ENCODE data around the gene UBASH3B.
A peak's percentile ranks its signal among the peaks of the same experiment; 100 is the strongest.
"Not testable (repeated sequence)": the region's sequence is repeated elsewhere in the genome, so short reads cannot be mapped to it uniquely, and the experiment has no call there.

Gene UBASH3B

DNA sequence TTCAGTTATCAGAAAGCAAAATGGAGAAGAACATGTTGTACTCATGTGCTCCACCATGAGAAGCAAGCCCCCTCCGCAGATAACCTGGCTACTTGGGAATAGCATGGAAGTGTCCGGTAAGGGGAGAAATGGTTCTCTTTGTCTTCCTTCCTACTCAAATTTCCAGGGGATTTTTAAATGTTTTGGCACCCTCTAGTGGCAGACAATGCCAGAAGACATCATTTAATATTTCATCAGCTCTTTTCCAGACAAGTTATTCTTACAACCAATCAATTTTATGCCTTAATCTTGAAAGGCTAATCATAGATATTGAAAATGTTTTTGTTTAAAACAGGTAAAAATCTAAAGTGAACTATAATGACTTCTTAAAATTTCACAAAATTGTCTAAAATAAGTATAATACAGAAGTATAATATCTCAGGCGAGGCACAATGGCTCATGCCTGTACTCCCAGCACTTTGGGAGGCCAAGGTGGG is 198.5 kb downstream of the UBASH3B start:
- peak; percentile 59 for DNase-seq

GRCh38 chr11:122861631-122862030 is 206.1 kb downstream of the UBASH3B start:
- DNase-seq = no peak
- no peaks in the 10 kb centered on the region for H3K9me2 ChIP-seq (replicated peaks; ENCODE audit: insufficient read depth, low read length)
- H3K27me3 ChIP-seq (replicated peaks; ENCODE audit: insufficient read depth, low read length) = no peaks in the 10 kb centered on the region
- no peak overlapping the region for H2AFZ ChIP-seq (ENCODE audit: low read length)
- H3K36me3 ChIP-seq (replicated peaks; ENCODE audit: insufficient read depth, low read length) = no peaks in the 10 kb centered on the region
- H3K9ac ChIP-seq (ENCODE audit: low read length) = no peak overlapping the region
- no peak overlapping the region for H3K27ac ChIP-seq (ENCODE audit: low read length)
- no peaks in the 10 kb centered on the region for H3K9me3 ChIP-seq (replicated peaks; ENCODE audit: insufficient read depth, low read length)
- no peak for TF ChIP-seq EZH2 (optimal IDR thresholded peaks at IDR 0.05; ENCODE audit: low read depth, low read length)
- TF ChIP-seq, protein P1, sequence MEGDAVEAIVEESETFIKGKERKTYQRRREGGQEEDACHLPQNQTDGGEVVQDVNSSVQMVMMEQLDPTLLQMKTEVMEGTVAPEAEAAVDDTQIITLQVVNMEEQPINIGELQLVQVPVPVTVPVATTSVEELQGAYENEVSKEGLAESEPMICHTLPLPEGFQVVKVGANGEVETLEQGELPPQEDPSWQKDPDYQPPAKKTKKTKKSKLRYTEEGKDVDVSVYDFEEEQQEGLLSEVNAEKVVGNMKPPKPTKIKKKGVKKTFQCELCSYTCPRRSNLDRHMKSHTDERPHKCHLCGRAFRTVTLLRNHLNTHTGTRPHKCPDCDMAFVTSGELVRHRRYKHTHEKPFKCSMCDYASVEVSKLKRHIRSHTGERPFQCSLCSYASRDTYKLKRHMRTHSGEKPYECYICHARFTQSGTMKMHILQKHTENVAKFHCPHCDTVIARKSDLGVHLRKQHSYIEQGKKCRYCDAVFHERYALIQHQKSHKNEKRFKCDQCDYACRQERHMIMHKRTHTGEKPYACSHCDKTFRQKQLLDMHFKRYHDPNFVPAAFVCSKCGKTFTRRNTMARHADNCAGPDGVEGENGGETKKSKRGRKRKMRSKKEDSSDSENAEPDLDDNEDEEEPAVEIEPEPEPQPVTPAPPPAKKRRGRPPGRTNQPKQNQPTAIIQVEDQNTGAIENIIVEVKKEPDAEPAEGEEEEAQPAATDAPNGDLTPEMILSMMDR (IDR thresholded peaks at IDR 0.05; ENCODE audit: low read length) = no peak
- TF ChIP-seq EZH2phosphoT487 (IDR thresholded peaks at IDR 0.05; ENCODE audit: low read length) = no peak
- no peaks in the 10 kb centered on the region for H3K79me2 ChIP-seq (ENCODE audit: low read length)
- no peaks in the 10 kb centered on the region for H4K20me1 ChIP-seq (ENCODE audit: insufficient read depth, low read length)
- no peak overlapping the region for H3K4me2 ChIP-seq (ENCODE audit: low read depth, low read length)
- no peaks in the 10 kb centered on the region for H3F3A ChIP-seq (ENCODE audit: insufficient read depth, low read length)
- H3K4me1 ChIP-seq (ENCODE audit: low read length) = no peaks in the 10 kb centered on the region
- H3K4me3 ChIP-seq (ENCODE audit: low read length) = no peak overlapping the region

More for the DNA sequence above, 198.5 kb downstream of the UBASH3B start:
- no peaks in the 10 kb centered on the region for H3K36me3 ChIP-seq (replicated peaks; ENCODE audit: insufficient read depth, low read length)
- no peaks in the 10 kb centered on the region for H3K27me3 ChIP-seq (replicated peaks; ENCODE audit: insufficient read depth, low read length)
- H3K4me3 ChIP-seq (ENCODE audit: low read length) = no peak overlapping the region
- H4K20me1 ChIP-seq (ENCODE audit: insufficient read depth, low read length) = no peaks in the 10 kb centered on the region
- H3K79me2 ChIP-seq (ENCODE audit: low read length) = no peaks in the 10 kb centered on the region
- TF ChIP-seq, protein P1 (IDR thresholded peaks at IDR 0.05; ENCODE audit: low read length) = peak; percentile 72
- TF ChIP-seq EZH2phosphoT487 (IDR thresholded peaks at IDR 0.05; ENCODE audit: low read length) = no peak
- no peak for TF ChIP-seq EZH2 (optimal IDR thresholded peaks at IDR 0.05; ENCODE audit: low read depth, low read length)
- no peak overlapping the region for H3K27ac ChIP-seq (ENCODE audit: low read length)
- no peaks in the 10 kb centered on the region for H3K9me2 ChIP-seq (replicated peaks; ENCODE audit: insufficient read depth, low read length)
- no peak overlapping the region for H3K9ac ChIP-seq (ENCODE audit: low read length)
- H3K4me2 ChIP-seq (ENCODE audit: low read depth, low read length) = no peak overlapping the region
- H2AFZ ChIP-seq (ENCODE audit: low read length) = no peak overlapping the region
- H3K4me1 ChIP-seq (ENCODE audit: low read length) = no peaks in the 10 kb centered on the region
- H3K9me3 ChIP-seq (replicated peaks; ENCODE audit: insufficient read depth, low read length) = no peaks in the 10 kb centered on the region
- H3F3A ChIP-seq (ENCODE audit: insufficient read depth, low read length) = no peaks in the 10 kb centered on the region

GRCh38 chr11:122862091-122862490 is 206.6 kb downstream of the UBASH3B start:
- Histone ChIP-seq H3K36me3 (replicated peaks; ENCODE audit: insufficient read depth, low read length) (no peaks in the 10 kb centered on the region), H3K27me3 (replicated peaks; ENCODE audit: insufficient read depth, low read length) (no peaks in the 10 kb centered on the region), H2AFZ (ENCODE audit: low read length) (no peak overlapping the region), H3K4me3 (ENCODE audit: low read length) (no peak overlapping the region), H3K4me2 (ENCODE audit: low read depth, low read length) (no peak overlapping the region), H4K20me1 (ENCODE audit: insufficient read depth, low read length) (no peaks in the 10 kb centered on the region), H3K4me1 (ENCODE audit: low read length) (no peaks in the 10 kb centered on the region), H3K9ac (ENCODE audit: low read length) (no peak overlapping the region), H3K9me3 (replicated peaks; ENCODE audit: insufficient read depth, low read length) (no peaks in the 10 kb centered on the region), H3K79me2 (ENCODE audit: low read length) (no peaks in the 10 kb centered on the region), H3K9me2 (replicated peaks; ENCODE audit: insufficient read depth, low read length) (no peaks in the 10 kb centered on the region), H3K27ac (ENCODE audit: low read length) (no peak overlapping the region), H3F3A (ENCODE audit: insufficient read depth, low read length) (no peaks in the 10 kb centered on the region)
- DNase-seq = no peak
- TF ChIP-seq, protein P1 (IDR thresholded peaks at IDR 0.05; ENCODE audit: low read length) = no peak
- TF ChIP-seq EZH2 (optimal IDR thresholded peaks at IDR 0.05; ENCODE audit: low read depth, low read length) (no peak), EZH2phosphoT487 (IDR thresholded peaks at IDR 0.05; ENCODE audit: low read length) (no peak)

GRCh38 chr11:122863154-122863553 is 207.6 kb downstream of the UBASH3B start:
- not testable (repeated sequence) for DNase-seq; H3K9me2 ChIP-seq (replicated peaks; ENCODE audit: insufficient read depth, low read length); H4K20me1 ChIP-seq (ENCODE audit: insufficient read depth, low read length); H3K4me2 ChIP-seq (ENCODE audit: low read depth, low read length); H3K27ac ChIP-seq (ENCODE audit: low read length); H3K79me2 ChIP-seq (ENCODE audit: low read length); H3K36me3 ChIP-seq (replicated peaks; ENCODE audit: insufficient read depth, low read length); H3K4me1 ChIP-seq (ENCODE audit: low read length); H3K27me3 ChIP-seq (replicated peaks; ENCODE audit: insufficient read depth, low read length); H3K9me3 ChIP-seq (replicated peaks; ENCODE audit: insufficient read depth, low read length); H2AFZ ChIP-seq (ENCODE audit: low read length); H3F3A ChIP-seq (ENCODE audit: insufficient read depth, low read length); H3K4me3 ChIP-seq (ENCODE audit: low read length); H3K9ac ChIP-seq (ENCODE audit: low read length)

Measured in MM.1S (cell line).